ENCODE results near the gene SRC. TPM values are rescaled to one million over a fixed set of nuclear protein-coding genes. Genes with fewer than 3 reads are reported as not detected.

SRC gene
- total RNA-seq, 2 donors from 2014 or later: 75.6 to 109 TPM

- no peak overlapping the region for H3K4me3 Mint-ChIP-seq
- no peaks in the 10 kb centered on the region for H3K9me3 Mint-ChIP-seq
- Histone ChIP-seq H3K4me3 (ENCODE audit: low read length) (no peak overlapping the region), H3K27me3 (ENCODE audit: control insufficient read depth, insufficient read depth, low read length, poor library complexity, severe bottlenecking) (no peaks in the 10 kb centered on the region), H3K4me1 (ENCODE audit: control insufficient read depth, insufficient read depth, low read length) (peaks cover 11% of the 10 kb centered on the region), H3K9me3 (ENCODE audit: control insufficient read depth, low read length) (no peaks in the 10 kb centered on the region), H3K27ac (ENCODE audit: low read depth, low read length) (no peak overlapping the region), H3K36me3 (ENCODE audit: control insufficient read depth, insufficient read depth, low read length) (no peaks in the 10 kb centered on the region), H3K9ac (ENCODE audit: extremely low read depth, low read length, poor library complexity, severe bottlenecking) (no peak overlapping the region)
- peaks cover 51% of the 10 kb centered on the region for H3K4me1 Mint-ChIP-seq
- no peak for DNase-seq
- no peaks in the 10 kb centered on the region for H3K36me3 Mint-ChIP-seq (ENCODE audit: low read depth)
- H3K27ac Mint-ChIP-seq: peak overlapping the region; percentile 74
- TF ChIP-seq CTCF (conservative IDR thresholded peaks at IDR 0.05): no peak
- no peaks in the 10 kb centered on the region for H3K27me3 Mint-ChIP-seq (ENCODE audit: insufficient read depth)
- WGBS, 2 experiments (ENCODE audit: insufficient coverage in 1 of 2, insufficient read length in 1 of 2): 90 to 94% methylated on average over 2 to 6 of the region's 6 CpGs
Measured at GRCh38 chr20:37340998-37341397, 4.9 kb upstream of the SRC start.

- H3K4me1 ChIP-seq (ENCODE audit: control insufficient read depth, insufficient read depth, low read length): peaks cover 11% of the 10 kb centered on the region
- H3K27me3 ChIP-seq (ENCODE audit: control insufficient read depth, insufficient read depth, low read length, poor library complexity, severe bottlenecking): no peaks in the 10 kb centered on the region
- no peaks in the 10 kb centered on the region for H3K9me3 ChIP-seq (ENCODE audit: control insufficient read depth, low read length)
- Mint-ChIP-seq H3K4me3 (no peak overlapping the region), H3K4me1 (peaks cover 48% of the 10 kb centered on the region), H3K9me3 (no peaks in the 10 kb centered on the region), H3K27me3 (ENCODE audit: insufficient read depth) (no peaks in the 10 kb centered on the region), H3K36me3 (ENCODE audit: low read depth) (no peaks in the 10 kb centered on the region), H3K27ac (peak overlapping the region; percentile 67)
- H3K4me3 ChIP-seq (ENCODE audit: low read length): no peak overlapping the region
- H3K27ac ChIP-seq (ENCODE audit: low read depth, low read length): no peak overlapping the region
- WGBS, 2 experiments (ENCODE audit: insufficient coverage in 1 of 2, insufficient read length in 1 of 2): 93 to 97% methylated on average over 10 to 11 of the region's 11 CpGs
- no peak overlapping the region for H3K9ac ChIP-seq (ENCODE audit: extremely low read depth, low read length, poor library complexity, severe bottlenecking)
- H3K36me3 ChIP-seq (ENCODE audit: control insufficient read depth, insufficient read depth, low read length): no peaks in the 10 kb centered on the region
- TF ChIP-seq CTCF (conservative IDR thresholded peaks at IDR 0.05): no peak
- DNase-seq: no peak
Measured at GRCh38 chr20:37341632-37342031, 4.3 kb upstream of the SRC start.

- Mint-ChIP-seq H3K9me3 (no peaks in the 10 kb centered on the region), H3K36me3 (ENCODE audit: low read depth) (peaks cover 4% of the 10 kb centered on the region), H3K4me3 (no peak overlapping the region), H3K27ac (no peak overlapping the region), H3K4me1 (peaks cover 47% of the 10 kb centered on the region), H3K27me3 (ENCODE audit: insufficient read depth) (no peaks in the 10 kb centered on the region)
- H3K9me3 ChIP-seq (ENCODE audit: control insufficient read depth, low read length): no peaks in the 10 kb centered on the region
- peak; percentile 79 for DNase-seq
- peaks cover 6% of the 10 kb centered on the region for H3K36me3 ChIP-seq (ENCODE audit: control insufficient read depth, insufficient read depth, low read length)
- H3K4me3 ChIP-seq (ENCODE audit: low read length): no peak overlapping the region
- H3K9ac ChIP-seq (ENCODE audit: extremely low read depth, low read length, poor library complexity, severe bottlenecking): no peak overlapping the region
- H3K27ac ChIP-seq (ENCODE audit: low read depth, low read length): no peak overlapping the region
- peak; percentile 57 for TF ChIP-seq CTCF (conservative IDR thresholded peaks at IDR 0.05)
- no peaks in the 10 kb centered on the region for H3K27me3 ChIP-seq (ENCODE audit: control insufficient read depth, insufficient read depth, low read length, poor library complexity, severe bottlenecking)
- peaks cover 11% of the 10 kb centered on the region for H3K4me1 ChIP-seq (ENCODE audit: control insufficient read depth, insufficient read depth, low read length)
- 80 to 92% methylated on average over 2 to 4 of the region's 4 CpGs for WGBS, 2 experiments (ENCODE audit: insufficient coverage in 1 of 2, insufficient read length in 1 of 2)
Measured at GRCh38 chr20:37342231-37343177, 3.4 kb upstream of the SRC start.
